Esophagus squamous epithelium (tissue), 5 donors: ENCODE data around the gene EXOC3L2. TPM values are rescaled to one million over a fixed set of nuclear protein-coding genes. Genes with fewer than 3 reads are reported as not detected.
"Not testable (repeated sequence)": the region's sequence is repeated elsewhere in the genome, so short reads cannot be mapped to it uniquely, and the experiment has no call there.

Experiments used
- DNase-seq: peaks from one replicate; lab custom pipeline; 2025; lab: John Stamatoyannopoulos, UW
- H3K27ac ChIP-seq, 4 donors: fragments of 200-600 bp; sonication (generic); one replicate each; pipeline ENCODE4 v1.5.1; 2016 to 2019; ENCODE audit warnings: mild to moderate bottlenecking in 1 of 4
- H3K27me3 ChIP-seq, 4 donors: fragments of 200-600 bp; sonication (generic); 1 replicate in 3 of 4; 2 replicates in 1 of 4; pipeline versions ENCODE4 v1.5.1 to v1.6.0; 2017 to 2021; ENCODE audit warnings: antibody characterized with exemption in 1 of 4
- H3K36me3 ChIP-seq, 3 donors: fragments of 200-600 bp; sonication (generic); one replicate each; pipeline ENCODE4 v1.5.1; 2016 to 2019
- H3K4me1 ChIP-seq, 3 donors: fragments of 200-600 bp; sonication (generic); one replicate each; pipeline ENCODE4 v1.5.1; 2017 to 2019
- H3K4me3 ChIP-seq, 4 donors: fragments of 200-600 bp; sonication (generic); 1 replicate in 3 of 4; 2 replicates in 1 of 4; pipeline ENCODE4 v1.5.1; 2016 to 2019; ENCODE audit warnings: mild to moderate bottlenecking in 2 of 4, moderate library complexity in 1 of 4
- H3K9me3 ChIP-seq, 3 donors: fragments of 200-600 bp; sonication (generic); one replicate each; pipeline ENCODE4 v1.5.1; 2016 to 2019
- CTCF ChIP-seq, 6 experiments: fragments of 450-650 bp in 4 of 6; fragments of 200-600 bp in 2 of 6; sonication (generic) in 2 of 6; IDR thresholded peaks; one replicate each; pipeline ENCODE4 v1.5.1; 2016 to 2019; ENCODE audit warnings: antibody characterized with exemption in 6 of 6, mild to moderate bottlenecking in 4 of 6, moderate library complexity in 4 of 6
- POLR2A ChIP-seq, 4 donors: fragments of 450-650 bp; IDR thresholded peaks; one replicate each; pipeline ENCODE4 v1.6.1; 2017; ENCODE audit warnings: antibody characterized with exemption in 4 of 4, mild to moderate bottlenecking in 4 of 4, moderate library complexity in 3 of 4
- whole genome bisulfite sequencing, 2 donors: methylation state at CpG; one replicate each; pipeline ENCODE4 v1.1.5; 2018; 5-methylcytosine and 5-hydroxymethylcytosine counted together
- intact Hi-C: fragments of 100-400 bp; cut with DNase I; formaldehyde crosslinking; loops from one replicate; pipeline ENCODE4 v1.15.0; 2022
- total RNA-seq, 4 donors: library from RNA; depleted of rRNA; stranded (reverse); fragments of >200 nt; gene quantifications; one replicate each; pipeline ENCODE4 v1.1.0, GENCODE V29; 2016
- donor health status: DM: yes; HTN: yes; CAD: no.

The EXOC3L2 gene
- total RNA-seq, 4 donors from 2014 or later, result 0.29 to 1.5 (median 0.80) TPM

- H3K36me3 ChIP-seq, result no peaks in the 10 kb centered on the region
- intact Hi-C loops, result no loop called here
- no peak for DNase-seq
- H3K27me3 ChIP-seq, result peaks cover 0 to 57% (median 0%) of the 10 kb centered on the region in 4 donors
- H3K27ac ChIP-seq, result no peak overlapping the region
- H3K9me3 ChIP-seq, result no peaks in the 10 kb centered on the region
- H3K4me3 ChIP-seq, result no peak overlapping the region
- 44 to 68% methylated on average over 3 to 5 of the region's 8 CpGs for WGBS, 2 donors
- H3K4me1 ChIP-seq, result peaks cover 0 to 32% (median 8%) of the 10 kb centered on the region in 3 donors
- no peak for TF ChIP-seq POLR2A (IDR thresholded peaks at IDR 0.05)
- TF ChIP-seq CTCF (IDR thresholded peaks at IDR 0.05), result no peak
Observed at GRCh38 chr19:45235485-45235884, 9.7 kb downstream of the EXOC3L2 start.

DNA sequence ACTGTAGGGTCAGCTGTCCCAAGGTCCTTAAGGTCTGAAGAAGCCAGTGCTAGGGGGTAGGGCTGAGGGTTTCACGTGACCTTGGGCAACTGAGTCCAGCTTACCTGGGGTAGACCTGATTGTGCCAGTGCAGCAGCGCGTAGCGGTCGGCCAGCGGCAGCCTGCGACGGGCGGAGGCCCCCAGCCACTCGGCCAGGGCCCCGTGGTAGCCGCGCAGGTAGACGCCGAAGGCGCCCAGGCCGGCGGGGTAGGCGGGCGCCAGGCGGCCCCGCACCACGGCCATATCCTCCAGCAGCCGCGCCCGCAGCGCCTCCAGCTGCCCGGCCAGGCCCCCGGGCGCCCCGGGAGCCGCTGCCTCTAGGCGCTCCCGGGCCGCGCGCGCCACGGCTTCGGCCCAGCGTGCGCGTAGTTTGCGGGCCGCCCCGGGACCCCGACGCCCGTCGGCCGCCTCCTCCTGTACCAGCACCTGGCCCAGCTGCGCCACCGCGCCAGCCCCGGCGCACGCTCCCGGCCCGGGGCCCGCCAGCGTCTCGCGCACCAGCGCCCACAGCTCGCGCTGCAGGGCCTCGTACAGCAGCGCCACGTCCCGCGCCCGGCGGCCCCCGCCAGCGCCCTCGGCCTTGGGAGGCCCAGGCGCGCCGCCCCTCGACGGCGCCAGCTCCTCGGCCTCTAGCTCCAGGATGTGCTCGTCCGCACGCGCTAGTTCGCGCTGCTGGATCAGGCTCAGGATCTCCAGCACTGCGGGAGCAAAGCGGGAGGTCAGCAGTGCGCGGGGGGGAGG is 10.9 kb downstream of the EXOC3L2 start:
- peak overlapping the region in 1 of 4 donors; percentile 34 for H3K4me3 ChIP-seq
- TF ChIP-seq CTCF (IDR thresholded peaks at IDR 0.05) (no peak), POLR2A (IDR thresholded peaks at IDR 0.05) (no peak)
- DNase-seq, result no peak
- intact Hi-C loops, result no loop called here
- H3K27me3 ChIP-seq, result peaks cover 0 to 57% (median 0%) of the 10 kb centered on the region in 4 donors
- no peak overlapping the region for H3K27ac ChIP-seq
- no peaks in the 10 kb centered on the region for H3K9me3 ChIP-seq
- H3K4me1 ChIP-seq, result peaks cover 0 to 32% (median 8%) of the 10 kb centered on the region in 3 donors
- no peaks in the 10 kb centered on the region for H3K36me3 ChIP-seq
- WGBS, 2 donors, result 31% methylated on average over 5 of the region's 93 CpGs; no CpG with 5 or more reads in 1 of the 2 donors

DNA sequence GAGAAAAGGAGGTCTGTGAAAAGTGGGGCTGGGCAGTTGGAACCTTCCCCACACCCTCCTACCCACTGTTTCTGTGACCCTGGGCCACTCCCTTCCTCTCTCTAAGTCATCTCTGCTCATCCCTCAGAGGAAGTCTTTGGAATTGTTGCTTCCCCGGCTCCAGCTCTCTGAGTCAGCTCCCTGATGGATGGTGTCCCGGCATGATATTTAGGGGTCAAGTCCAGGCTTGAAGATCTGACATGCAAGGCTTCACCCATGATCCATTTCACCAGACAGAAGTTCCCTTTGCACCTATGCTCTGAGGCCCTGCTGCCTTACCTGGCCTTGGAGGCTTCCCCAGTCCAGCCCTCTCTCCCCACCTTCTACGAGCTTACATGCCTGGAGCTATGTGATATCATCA is 13.3 kb downstream of the EXOC3L2 start:
- H3K27me3 ChIP-seq, result peaks cover 0 to 47% (median 0%) of the 10 kb centered on the region in 4 donors
- H3K4me3 ChIP-seq, result no peak overlapping the region
- peaks cover 0 to 32% (median 8%) of the 10 kb centered on the region in 3 donors for H3K4me1 ChIP-seq
- peak overlapping the region; percentile 21 to 73 (median 42) for H3K27ac ChIP-seq
- TF ChIP-seq POLR2A (IDR thresholded peaks at IDR 0.05), result no peak
- no peak for TF ChIP-seq CTCF (IDR thresholded peaks at IDR 0.05)
- H3K36me3 ChIP-seq, result no peaks in the 10 kb centered on the region
- WGBS, 2 donors, result 20 to 39% methylated on average over 3 of the region's 3 CpGs
- DNase-seq, result no peak
- intact Hi-C loops, result no loop called here
- no peaks in the 10 kb centered on the region for H3K9me3 ChIP-seq

DNA sequence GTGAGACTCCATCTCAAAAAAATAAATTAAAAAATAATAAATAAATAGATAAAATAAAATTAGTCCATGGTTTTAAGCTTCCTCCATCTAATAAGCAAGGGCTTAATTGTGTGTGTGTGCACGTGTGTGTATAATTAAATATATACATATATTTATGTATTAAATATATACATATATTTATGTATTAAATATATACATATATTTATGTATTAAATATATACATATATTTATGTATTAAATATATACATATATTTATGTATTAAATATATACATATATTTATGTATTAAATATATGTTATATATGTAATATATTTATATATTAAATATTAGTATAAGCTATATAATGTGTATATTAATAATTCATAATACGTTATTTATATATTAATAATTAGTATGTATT is 16.2 kb downstream of the EXOC3L2 start:
- H3K4me3 ChIP-seq, intact Hi-C loops, H3K9me3 ChIP-seq, H3K36me3 ChIP-seq, H3K27ac ChIP-seq, DNase-seq: not testable (repeated sequence)
- peaks cover 0 to 18% (median 4%) of the 10 kb centered on the region in 3 donors for H3K4me1 ChIP-seq
- peaks cover 0 to 36% (median 0%) of the 10 kb centered on the region in 4 donors for H3K27me3 ChIP-seq
- WGBS, 2 donors, result 95 to 97% methylated on average over 2 of the region's 2 CpGs

- TF ChIP-seq CTCF (IDR thresholded peaks at IDR 0.05), result no peak
- TF ChIP-seq POLR2A (IDR thresholded peaks at IDR 0.05), result no peak
- H3K4me3 ChIP-seq, result no peak overlapping the region
- H3K9me3 ChIP-seq, result no peaks in the 10 kb centered on the region
- peaks cover 0 to 60% (median 0%) of the 10 kb centered on the region in 4 donors for H3K27me3 ChIP-seq
- DNase-seq, result no peak
- H3K4me1 ChIP-seq, result no peaks in the 10 kb centered on the region
- intact Hi-C loops, result no loop called here
- no peak overlapping the region for H3K27ac ChIP-seq
- 20% methylated on average over 1 of the region's 11 CpGs; no CpG with 5 or more reads in 1 of the 2 donors for WGBS, 2 donors
- H3K36me3 ChIP-seq, result no peaks in the 10 kb centered on the region
Observed at GRCh38 chr19:45224645-45225044, 20.6 kb downstream of the EXOC3L2 start.
